GM12878 (cell line): ENCODE data around the gene ADGRD2. TPM values are rescaled to one million over a fixed set of nuclear protein-coding genes. Genes with fewer than 3 reads are reported as not detected.

Experiments used
- ATAC-seq: fragments of 200-7000 bp; cut with Tn5 transposase; 3 replicates; pipeline ENCODE4 v1.9.1; 2020; ENCODE audit warnings: mild to moderate bottlenecking, moderate library complexity
- BruUV-seq: library from RNA; stranded (reverse); fragments of 400-500 nt; replicated peaks from 2 replicates; lab custom pipeline; 2021; lab: Mats Ljungman, UMichigan
- CTCF ChIA-PET: fragments of 300-600 bp; sonication (Branson Sonifier 250); formaldehyde crosslinking; extraction: SDS; loops from one replicate; lab custom pipeline; 2021; ENCODE audit warnings: inconsistent platforms; lab: Yijun Ruan, JAX
- POLR2A ChIA-PET: fragments of 350-600 bp; formaldehyde crosslinking; extraction: SDS; loops from one replicate; lab custom pipeline; 2021; ENCODE audit warnings: inconsistent platforms; lab: Charles Lee
- RAD21 ChIA-PET: fragments of 300-600 bp; sonication (Branson Sonifier 250); formaldehyde crosslinking; loops from one replicate; lab custom pipeline; 2023; ENCODE audit warnings: antibody characterized with exemption; ENCODE audit not compliant: unreplicated experiment; lab: Charles Lee
- SMC1A ChIA-PET: fragments of 300-600 bp; sonication (Branson Sonifier 250); formaldehyde crosslinking; loops from one replicate; lab custom pipeline; 2023; ENCODE audit not compliant: unreplicated experiment, uncharacterized antibody; lab: Charles Lee
- DNase-seq: peaks from one replicate; pipeline ENCODE4 v3.0.0-alpha.2; 2011; ENCODE audit warnings: low read depth, low spot score
- FAIRE-seq: peaks from 3 replicates; lab custom pipeline; 2011; peaks lifted over from hg19 to GRCh38; lab: Jason Lieb, UNC
- H2AFZ ChIP-seq: 2 replicates; pipeline ENCODE4 v1.6.0; 2011; ENCODE audit warnings: low read depth, low read length, control low read depth; ENCODE audit not compliant: control insufficient read depth
- H3K27ac ChIP-seq: 2 replicates; pipeline ENCODE4 v1.5.1; 2011; ENCODE audit warnings: control low read depth; ENCODE audit not compliant: control insufficient read depth, insufficient read depth
- H3K27me3 ChIP-seq, 2 experiments: replicated peaks in 1 of 2; 2 replicates each; pipeline versions ENCODE4 v1.6.0 to v1.6.1; 2011; ENCODE audit warnings: low read length in 1 of 2; ENCODE audit not compliant: control insufficient read depth in 2 of 2, insufficient read depth in 2 of 2
- H3K36me3 ChIP-seq, 2 experiments: 2 replicates each; pipeline ENCODE4 v1.5.1; 2011; ENCODE audit warnings: low read length in 1 of 2; ENCODE audit not compliant: control insufficient read depth in 2 of 2, insufficient read depth in 2 of 2
- H3K4me1 ChIP-seq: 2 replicates; pipeline ENCODE4 v1.6.1; 2011; ENCODE audit warnings: mild to moderate bottlenecking, low read length, moderate library complexity, mixed read lengths; ENCODE audit not compliant: control insufficient read depth, insufficient read depth
- H3K4me2 ChIP-seq: 2 replicates; pipeline ENCODE4 v1.6.0; 2011; ENCODE audit warnings: control low read depth; ENCODE audit not compliant: control insufficient read depth, insufficient read depth
- H3K4me3 ChIP-seq: fragments of 200-600 bp; sonication (generic); 2 replicates; pipeline ENCODE4 v1.5.1; 2016
- H3K79me2 ChIP-seq: 2 replicates; pipeline ENCODE4 v1.6.0; 2011; ENCODE audit warnings: low read length; ENCODE audit not compliant: control insufficient read depth, insufficient read depth
- H3K9ac ChIP-seq: 2 replicates; pipeline ENCODE4 v1.8.0; 2011; ENCODE audit warnings: low read length, control low read depth, mixed read lengths; ENCODE audit not compliant: control insufficient read depth, insufficient read depth
- H3K9me3 ChIP-seq: replicated peaks from 3 replicates; pipeline ENCODE4 v1.5.1; 2011; ENCODE audit warnings: mild to moderate bottlenecking, low read length; ENCODE audit not compliant: control insufficient read depth, insufficient read depth
- H4K20me1 ChIP-seq: 2 replicates; pipeline ENCODE4 v1.6.0; 2011; ENCODE audit not compliant: control insufficient read depth, insufficient read depth
- ATF2 ChIP-seq: IDR thresholded peaks from 2 replicates; pipeline ENCODE4 v1.6.1; 2012; ENCODE audit warnings: low read length, inconsistent platforms
- CEBPZ ChIP-seq: fragments of 150-350 bp; IDR thresholded peaks from 2 replicates; pipeline ENCODE4 v1.6.1; 2016; ENCODE audit warnings: low read depth, low read length
- CTCF ChIP-seq, 3 experiments: IDR thresholded peaks in 2 of 3; conservative IDR thresholded peaks in 1 of 3; 2 replicates each; pipeline ENCODE4 v1.5.1; 2011; ENCODE audit warnings: low read depth in 3 of 3, low read length in 3 of 3, mild to moderate bottlenecking in 3 of 3, control low read depth in 2 of 3, moderate library complexity in 2 of 3, inconsistent platforms in 1 of 3, mixed read lengths in 1 of 3; ENCODE audit not compliant: control insufficient read depth in 2 of 3, insufficient read depth in 1 of 3; ENCODE audit errors: extremely low read depth in 1 of 3
- E2F4 ChIP-seq: IDR thresholded peaks from 2 replicates; pipeline ENCODE4 v1.6.1; 2012; ENCODE audit warnings: low read depth, low read length, improper control_type of control experiment
- HCFC1 ChIP-seq: fragments of 150-350 bp; IDR thresholded peaks from 2 replicates; pipeline ENCODE4 v1.6.1; 2014; ENCODE audit warnings: low read length
- PAX8 ChIP-seq: fragments of 450-650 bp; IDR thresholded peaks from 2 replicates; pipeline ENCODE4 v1.6.1; 2017; ENCODE audit warnings: mild to moderate bottlenecking, moderate library complexity
- PML ChIP-seq: IDR thresholded peaks from 2 replicates; pipeline ENCODE4 v1.6.1; 2012; ENCODE audit warnings: low read length, inconsistent platforms
- ZNF217 ChIP-seq: fragments of 450-650 bp; IDR thresholded peaks from 2 replicates; pipeline ENCODE4 v1.6.1; 2017; ENCODE audit warnings: antibody characterized with exemption, mild to moderate bottlenecking
- WGBS: methylation state at CpG from one replicate; pipeline ENCODE4 v1.1.6; 2016; ENCODE audit warnings: low lambda C conversion rate; ENCODE audit not compliant: insufficient replicate concordance, insufficient coverage; ENCODE audit errors: missing lambda C conversion rate; 5-methylcytosine and 5-hydroxymethylcytosine counted together
- in situ Hi-C: fragments of 300-500 bp; cut with MboI; formaldehyde crosslinking; loops from 9 replicates; pipeline ENCODE4 v1.14.3; 2018; ENCODE audit warnings: mixed read lengths
- intact Hi-C: fragments of 100-400 bp; cut with micrococcal nuclease; formaldehyde crosslinking; loops from one replicate; pipeline ENCODE4 v1.14.2; 2022; ENCODE audit not compliant: unreplicated experiment
- polyA plus RNA-seq, 11 experiments: library from polyadenylated mRNA; depleted of rRNA in 4 of 11; unstranded in 6 of 11; stranded (reverse) in 5 of 11; fragments of >200 nt; fragmentation: Nextera tagmentation in 4 of 11; fragmentation: Illumina TruSeq in 1 of 11; extraction: Ambion mirVana in 4 of 11; extraction: Trizol in 1 of 11; gene quantifications; 1 replicate in 1 of 11; 2 replicates in 10 of 11; pipeline versions ENCODE4 v1.2.1 to v1.2.3, GENCODE V29; 2011 to 2016; ENCODE audit warnings: inconsistent platforms in 2 of 11, missing spikeins in 2 of 11, low read depth in 1 of 11
- total RNA-seq, 4 experiments: library from RNA; depleted of rRNA in 3 of 4; stranded (reverse); fragments of >200 nt in 3 of 4; fragmentation: Illumina TruSeq in 1 of 4; extraction: Trizol in 1 of 4; gene quantifications; 2 replicates each; pipeline versions ENCODE4 v1.2.1 to v1.2.3, GENCODE V29; 2013 to 2021

ADGRD2 gene
- total and polyA plus RNA-seq, 10 of the 15 experiments (the other 5 are each of a cell fraction or from before 2014, with no cell fraction given) = not detected

GRCh38 chr9:124505901-124506346, 55.7 kb downstream of the ADGRD2 start:
- H2AFZ ChIP-seq = no peak overlapping the region
- intact Hi-C loops = no loop called here
- H3K79me2 ChIP-seq = no peaks in the 10 kb centered on the region
- no peak overlapping the region for H3K4me2 ChIP-seq
- no peak for DNase-seq
- ChIA-PET SMC1A (no interaction called here), RAD21 (no interaction called here), CTCF (no interaction called here), POLR2A (no interaction called here)
- in situ Hi-C loops = no loop called here
- BruUV-seq = no TSS peak
- no peak overlapping the region for H3K4me3 ChIP-seq
- FAIRE-seq = no peak
- H3K36me3 ChIP-seq = no peaks in the 10 kb centered on the region
- peaks cover 9 to 10% of the 10 kb centered on the region in 2 experiments; a peak in 3 of 4 replicates for H3K27me3 ChIP-seq
- H3K9me3 ChIP-seq = no peaks in the 10 kb centered on the region
- TF ChIP-seq ATF2 = no peak
- TF ChIP-seq CTCF (IDR thresholded peaks at IDR 0.05 in 2 of 3, conservative IDR thresholded peaks at IDR 0.05 in 1 of 3; ENCODE audit: control insufficient read depth in 2 of 3, extremely low read depth in 1 of 3, insufficient read depth in 1 of 3, low read depth in 3 of 3, low read length in 3 of 3) = no peak
- TF ChIP-seq HCFC1 = no peak
- TF ChIP-seq PAX8 = no peak
- no peak for TF ChIP-seq E2F4
- TF ChIP-seq ZNF217 = no peak
- no peak for TF ChIP-seq CEBPZ
- TF ChIP-seq PML = no peak
- H4K20me1 ChIP-seq = no peaks in the 10 kb centered on the region
- ATAC-seq = no peak
- H3K27ac ChIP-seq = no peak overlapping the region
- 63% methylated on average over 19 of the region's 19 CpGs for WGBS
- no peaks in the 10 kb centered on the region for H3K4me1 ChIP-seq
- H3K9ac ChIP-seq = no peak overlapping the region
